22Rv1 (cell line): ENCODE measurements around the gene NR1D2.

Experiments used
- ZFX ChIP-seq: fragments of 450-650 bp; IDR thresholded peaks from 2 replicates; pipeline ENCODE4 v1.6.1; 2017; ENCODE audit warnings: antibody characterized with exemption, borderline replicate concordance
- TF ChIP-seq, protein P1 (sequence below): fragments of 450-650 bp; IDR thresholded peaks from 2 replicates; pipeline ENCODE4 v1.5.1; 2017; ENCODE audit warnings: mild to moderate bottlenecking

DNA sequence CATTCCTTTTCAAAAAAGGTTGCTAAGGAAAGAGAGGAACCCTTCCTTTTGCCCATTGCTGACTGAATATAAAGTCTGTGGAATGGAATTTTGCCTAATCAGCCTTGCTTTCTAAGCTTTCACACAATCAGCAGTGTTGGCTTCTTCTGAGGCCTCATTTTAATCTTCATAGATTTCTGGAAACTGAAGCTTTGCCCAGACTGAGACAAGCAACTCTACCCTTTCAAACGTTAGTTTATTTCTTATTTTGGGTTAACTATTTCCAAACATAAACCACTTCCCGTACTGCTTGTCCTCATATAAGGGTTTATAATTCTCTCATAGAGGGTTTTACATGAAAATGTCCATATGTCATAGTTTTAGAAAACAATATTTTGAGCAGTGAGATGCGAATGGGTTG is 82.9 kb downstream of the NR1D2 start:
- TF ChIP-seq, protein P1, sequence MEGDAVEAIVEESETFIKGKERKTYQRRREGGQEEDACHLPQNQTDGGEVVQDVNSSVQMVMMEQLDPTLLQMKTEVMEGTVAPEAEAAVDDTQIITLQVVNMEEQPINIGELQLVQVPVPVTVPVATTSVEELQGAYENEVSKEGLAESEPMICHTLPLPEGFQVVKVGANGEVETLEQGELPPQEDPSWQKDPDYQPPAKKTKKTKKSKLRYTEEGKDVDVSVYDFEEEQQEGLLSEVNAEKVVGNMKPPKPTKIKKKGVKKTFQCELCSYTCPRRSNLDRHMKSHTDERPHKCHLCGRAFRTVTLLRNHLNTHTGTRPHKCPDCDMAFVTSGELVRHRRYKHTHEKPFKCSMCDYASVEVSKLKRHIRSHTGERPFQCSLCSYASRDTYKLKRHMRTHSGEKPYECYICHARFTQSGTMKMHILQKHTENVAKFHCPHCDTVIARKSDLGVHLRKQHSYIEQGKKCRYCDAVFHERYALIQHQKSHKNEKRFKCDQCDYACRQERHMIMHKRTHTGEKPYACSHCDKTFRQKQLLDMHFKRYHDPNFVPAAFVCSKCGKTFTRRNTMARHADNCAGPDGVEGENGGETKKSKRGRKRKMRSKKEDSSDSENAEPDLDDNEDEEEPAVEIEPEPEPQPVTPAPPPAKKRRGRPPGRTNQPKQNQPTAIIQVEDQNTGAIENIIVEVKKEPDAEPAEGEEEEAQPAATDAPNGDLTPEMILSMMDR, result no peak
- TF ChIP-seq ZFX, result no peak
